Activated naive CD4-positive, alpha-beta T cell treated with anti-CD3 and anti-CD28 coated beads, Interleukin-2, amount 50 U/mL, for 24 hours (primary cell): ENCODE results near the gene CERS6.
A peak's percentile ranks its signal among the peaks of the same experiment; 100 is the strongest.

Experiments
- H3K27ac Mint-ChIP-seq: one replicate; pipeline ENCODE4 v1.8.0; 2021; ENCODE audit warnings: mild to moderate bottlenecking, mixed read lengths
- H3K27me3 Mint-ChIP-seq: one replicate; pipeline ENCODE4 v1.8.0; 2021; ENCODE audit warnings: mixed read lengths
- H3K36me3 Mint-ChIP-seq: one replicate; pipeline ENCODE4 v1.8.0; 2021; ENCODE audit warnings: mixed read lengths
- H3K4me1 Mint-ChIP-seq: one replicate; pipeline ENCODE4 v1.8.0; 2021; ENCODE audit warnings: mixed read lengths
- H3K4me3 Mint-ChIP-seq: one replicate; pipeline ENCODE4 v1.8.0; 2021; ENCODE audit warnings: mild to moderate bottlenecking, mixed read lengths
- H3K9me3 Mint-ChIP-seq: one replicate; pipeline ENCODE4 v1.8.0; 2021; ENCODE audit warnings: mixed read lengths

Gene CERS6

GRCh38 chr2:168433527-168433926 is 22.5 kb upstream of the CERS6 start:
- Mint-ChIP-seq H3K4me1 (peaks cover 64% of the 10 kb centered on the region), H3K36me3 (no peaks in the 10 kb centered on the region), H3K4me3 (peak overlapping the region; percentile 2), H3K9me3 (no peaks in the 10 kb centered on the region), H3K27me3 (no peaks in the 10 kb centered on the region), H3K27ac (peak overlapping the region; percentile 79)

GRCh38 chr2:168434146-168434545 is 21.9 kb upstream of the CERS6 start:
- no peaks in the 10 kb centered on the region for H3K36me3 Mint-ChIP-seq
- peak overlapping the region; percentile 43 for H3K27ac Mint-ChIP-seq
- no peaks in the 10 kb centered on the region for H3K27me3 Mint-ChIP-seq
- H3K4me1 Mint-ChIP-seq, result peaks cover 69% of the 10 kb centered on the region
- H3K4me3 Mint-ChIP-seq, result no peak overlapping the region
- no peaks in the 10 kb centered on the region for H3K9me3 Mint-ChIP-seq

GRCh38 chr2:168436840-168437239 is 19.2 kb upstream of the CERS6 start:
- no peaks in the 10 kb centered on the region for H3K36me3 Mint-ChIP-seq

GRCh38 chr2:168438553-168438952 is 17.5 kb upstream of the CERS6 start:
- no peak overlapping the region for H3K4me3 Mint-ChIP-seq
- no peaks in the 10 kb centered on the region for H3K36me3 Mint-ChIP-seq
- no peaks in the 10 kb centered on the region for H3K9me3 Mint-ChIP-seq
- no peak overlapping the region for H3K27ac Mint-ChIP-seq
- H3K27me3 Mint-ChIP-seq, result no peaks in the 10 kb centered on the region
- peaks cover 63% of the 10 kb centered on the region for H3K4me1 Mint-ChIP-seq

More at GRCh38 chr2:168436840-168437239, 19.2 kb upstream of the CERS6 start:
- Mint-ChIP-seq H3K4me3 (peak overlapping the region; percentile 37), H3K4me1 (peaks cover 74% of the 10 kb centered on the region), H3K9me3 (no peaks in the 10 kb centered on the region), H3K27me3 (no peaks in the 10 kb centered on the region), H3K27ac (no peak overlapping the region)

GRCh38 chr2:168439536-168439935 is 16.5 kb upstream of the CERS6 start:
- Mint-ChIP-seq H3K27me3 (no peaks in the 10 kb centered on the region), H3K4me3 (no peak overlapping the region), H3K36me3 (no peaks in the 10 kb centered on the region), H3K27ac (no peak overlapping the region), H3K4me1 (peaks cover 61% of the 10 kb centered on the region), H3K9me3 (no peaks in the 10 kb centered on the region)

GRCh38 chr2:168441214-168441872 is 14.7 kb upstream of the CERS6 start:
- H3K27ac Mint-ChIP-seq, result no peak overlapping the region
- peaks cover 58% of the 10 kb centered on the region for H3K4me1 Mint-ChIP-seq
- H3K27me3 Mint-ChIP-seq, result no peaks in the 10 kb centered on the region
- no peak overlapping the region for H3K4me3 Mint-ChIP-seq
- peaks cover 2% of the 10 kb centered on the region for H3K36me3 Mint-ChIP-seq
- no peaks in the 10 kb centered on the region for H3K9me3 Mint-ChIP-seq

GRCh38 chr2:168443818-168444217 is 12.3 kb upstream of the CERS6 start:
- Mint-ChIP-seq H3K36me3 (peaks cover 2% of the 10 kb centered on the region), H3K9me3 (no peaks in the 10 kb centered on the region), H3K4me1 (peaks cover 58% of the 10 kb centered on the region), H3K27me3 (no peaks in the 10 kb centered on the region), H3K27ac (no peak overlapping the region), H3K4me3 (no peak overlapping the region)

GRCh38 chr2:168445960-168446359 is 10.1 kb upstream of the CERS6 start:
- Mint-ChIP-seq H3K4me1 (peaks cover 50% of the 10 kb centered on the region), H3K4me3 (no peak overlapping the region), H3K27me3 (no peaks in the 10 kb centered on the region), H3K9me3 (no peaks in the 10 kb centered on the region), H3K27ac (no peak overlapping the region), H3K36me3 (peaks cover 2% of the 10 kb centered on the region)

- Mint-ChIP-seq H3K4me3 (no peak overlapping the region), H3K27ac (peak overlapping the region; percentile 25), H3K36me3 (peaks cover 2% of the 10 kb centered on the region), H3K9me3 (no peaks in the 10 kb centered on the region), H3K27me3 (no peaks in the 10 kb centered on the region), H3K4me1 (peaks cover 41% of the 10 kb centered on the region)
These were observed 7.1 kb upstream of the CERS6 start for GRCh38 chr2:168448980-168449379.

GRCh38 chr2:168449419-168449818 is 6.7 kb upstream of the CERS6 start:
- Mint-ChIP-seq H3K4me1 (peaks cover 37% of the 10 kb centered on the region), H3K27me3 (no peaks in the 10 kb centered on the region), H3K9me3 (no peaks in the 10 kb centered on the region), H3K36me3 (peaks cover 2% of the 10 kb centered on the region), H3K4me3 (no peak overlapping the region), H3K27ac (peak overlapping the region; percentile 25)

- Mint-ChIP-seq H3K4me3 (no peak overlapping the region), H3K36me3 (peaks cover 2% of the 10 kb centered on the region), H3K27ac (peak overlapping the region; percentile 77), H3K27me3 (no peaks in the 10 kb centered on the region), H3K9me3 (no peaks in the 10 kb centered on the region), H3K4me1 (peaks cover 37% of the 10 kb centered on the region)
These were observed 5.9 kb upstream of the CERS6 start for GRCh38 chr2:168450171-168450570.

- Mint-ChIP-seq H3K27me3 (no peaks in the 10 kb centered on the region), H3K4me3 (peak overlapping the region; percentile 34), H3K4me1 (peaks cover 37% of the 10 kb centered on the region), H3K27ac (peak overlapping the region; percentile 60), H3K9me3 (no peaks in the 10 kb centered on the region), H3K36me3 (peaks cover 2% of the 10 kb centered on the region)
These were observed 5.3 kb upstream of the CERS6 start for GRCh38 chr2:168450732-168451131.

- H3K4me1 Mint-ChIP-seq, result peaks cover 23% of the 10 kb centered on the region
- no peaks in the 10 kb centered on the region for H3K27me3 Mint-ChIP-seq
- no peak overlapping the region for H3K27ac Mint-ChIP-seq
- no peaks in the 10 kb centered on the region for H3K9me3 Mint-ChIP-seq
- H3K4me3 Mint-ChIP-seq, result no peak overlapping the region
- no peaks in the 10 kb centered on the region for H3K36me3 Mint-ChIP-seq
These were observed 3.3 kb upstream of the CERS6 start for GRCh38 chr2:168452781-168453180.

- H3K4me3 Mint-ChIP-seq, result no peak overlapping the region
- H3K4me1 Mint-ChIP-seq, result peaks cover 25% of the 10 kb centered on the region
- H3K27me3 Mint-ChIP-seq, result no peaks in the 10 kb centered on the region
- no peak overlapping the region for H3K27ac Mint-ChIP-seq
- no peaks in the 10 kb centered on the region for H3K9me3 Mint-ChIP-seq
- no peaks in the 10 kb centered on the region for H3K36me3 Mint-ChIP-seq
These were observed 2.7 kb upstream of the CERS6 start for GRCh38 chr2:168453404-168453803.

GRCh38 chr2:168454737-168455644 is 1.1 kb upstream of the CERS6 start:
- H3K4me1 Mint-ChIP-seq, result peaks cover 27% of the 10 kb centered on the region
- H3K27ac Mint-ChIP-seq, result no peak overlapping the region
- H3K27me3 Mint-ChIP-seq, result no peaks in the 10 kb centered on the region
- H3K36me3 Mint-ChIP-seq, result no peaks in the 10 kb centered on the region
- H3K4me3 Mint-ChIP-seq, result no peak overlapping the region
- H3K9me3 Mint-ChIP-seq, result no peaks in the 10 kb centered on the region

GRCh38 chr2:168456521-168457189 is 583 bp downstream of the CERS6 start:
- Mint-ChIP-seq H3K36me3 (peaks cover 2% of the 10 kb centered on the region), H3K27me3 (no peaks in the 10 kb centered on the region), H3K4me1 (peaks cover 43% of the 10 kb centered on the region), H3K4me3 (peak overlapping the region; percentile 94), H3K27ac (peak overlapping the region; percentile 76), H3K9me3 (no peaks in the 10 kb centered on the region)
